HepG2 (cell line): Measurements from ENCODE around the gene PODXL2. TPM values are rescaled to one million over a fixed set of nuclear protein-coding genes. Genes with fewer than 3 reads are reported as not detected.

Source experiments
- ATAC-seq: fragments of 200-7000 bp; cut with Tn5 transposase; 3 replicates; pipeline ENCODE4 v1.9.1; 2020; ENCODE audit warnings: mild to moderate bottlenecking, moderate library complexity
- BruUV-seq: library from RNA; stranded (reverse); fragments of 400-500 nt; replicated peaks from 2 replicates; lab custom pipeline; 2021; lab: Mats Ljungman, UMichigan
- CTCF ChIA-PET: fragments of 300-600 bp; formaldehyde crosslinking; extraction: SDS; loops from one replicate; lab custom pipeline; 2021; ENCODE audit warnings: low total read pairs, inconsistent platforms, low intra/inter-chr PET ratio; lab: Yijun Ruan, JAX
- POLR2A ChIA-PET: fragments of 350-600 bp; sonication (Branson Sonifier 250); formaldehyde crosslinking; loops from one replicate; lab custom pipeline; 2020; ENCODE audit warnings: antibody characterized with exemption, inconsistent platforms; lab: Yijun Ruan, JAX
- DNase-seq: peaks from one replicate; pipeline ENCODE4 v3.0.0-alpha.2; 2015; ENCODE audit warnings: low spot score
- FAIRE-seq: peaks from 3 replicates; lab custom pipeline; 2011; peaks lifted over from hg19 to GRCh38; lab: Jason Lieb, UNC
- H2AFZ ChIP-seq: one replicate; pipeline ENCODE4 v1.6.1; 2011; ENCODE audit warnings: low read length, inconsistent platforms
- H3K27ac ChIP-seq: fragments of 300-600 bp; 3 replicates; pipeline ENCODE4 v1.8.0; 2011; ENCODE audit warnings: mixed run types, mild to moderate bottlenecking, mixed read lengths, low read length, inconsistent platforms; ENCODE audit not compliant: insufficient read depth; ENCODE audit errors: extremely low read length
- H3K27me3 ChIP-seq, 2 experiments: fragments of 200-600 bp in 1 of 2; 2 replicates in 1 of 2; 3 replicates in 1 of 2; pipeline versions ENCODE4 v1.6.0 to v1.8.0; 2011; ENCODE audit warnings: low read length in 2 of 2, mild to moderate bottlenecking in 2 of 2, moderate library complexity in 2 of 2, inconsistent platforms in 1 of 2; ENCODE audit not compliant: insufficient read depth in 2 of 2, control insufficient read depth in 1 of 2
- H3K36me3 ChIP-seq, 2 experiments: fragments of 200-600 bp in 1 of 2; replicated peaks in 1 of 2; 2 replicates in 1 of 2; 3 replicates in 1 of 2; pipeline versions ENCODE4 v1.5.1 to v1.8.0; 2011; ENCODE audit warnings: low read length in 2 of 2, inconsistent platforms in 1 of 2; ENCODE audit not compliant: insufficient read depth in 2 of 2, control insufficient read depth in 1 of 2
- H3K4me1 ChIP-seq: 2 replicates; pipeline ENCODE4 v1.5.1; 2012; ENCODE audit warnings: low read length, inconsistent platforms; ENCODE audit not compliant: insufficient read depth
- H3K4me2 ChIP-seq: 2 replicates; pipeline ENCODE4 v1.6.0; 2011; ENCODE audit warnings: low read depth, low read length, inconsistent platforms
- H3K4me3 ChIP-seq, 3 experiments: fragments of 200-600 bp in 1 of 3; sonication (generic), shearing (Covaris generic) in 1 of 3; replicated peaks in 1 of 3; 2 replicates each; pipeline ENCODE4 v1.5.1; 2011 to 2016; ENCODE audit warnings: low read length in 3 of 3, inconsistent platforms in 2 of 3, low read depth in 2 of 3, mild to moderate bottlenecking in 2 of 3, control low read depth in 1 of 3, mixed read lengths in 1 of 3; ENCODE audit not compliant: insufficient read depth in 1 of 3
- H3K79me2 ChIP-seq: one replicate; pipeline ENCODE4 v1.6.1; 2011; ENCODE audit warnings: low read length, inconsistent platforms; ENCODE audit not compliant: insufficient read depth
- H3K9ac ChIP-seq: 2 replicates; pipeline ENCODE4 v1.6.0; 2011; ENCODE audit warnings: mild to moderate bottlenecking, low read depth, low read length, inconsistent platforms; ENCODE audit not compliant: insufficient read depth
- H3K9me3 ChIP-seq: 2 replicates; pipeline ENCODE4 v1.5.1; 2012; ENCODE audit warnings: mild to moderate bottlenecking, low read length
- H4K20me1 ChIP-seq: 2 replicates; pipeline ENCODE4 v1.6.0; 2011; ENCODE audit warnings: inconsistent platforms, mild to moderate bottlenecking, low read length, moderate library complexity; ENCODE audit not compliant: insufficient read depth
- BHLHE40 ChIP-seq: IDR thresholded peaks from 2 replicates; pipeline ENCODE4 v1.6.1; 2011; ENCODE audit warnings: low read length, improper control_type of control experiment
- CBX5 ChIP-seq: sonication (generic); formaldehyde crosslinking; IDR thresholded peaks from 2 replicates; pipeline ENCODE4 v1.4.0; 2020; ENCODE audit warnings: missing genetic modification reagents, borderline replicate concordance
- HNF4A ChIP-seq: sonication (generic); formaldehyde crosslinking; IDR thresholded peaks from 2 replicates; pipeline ENCODE4 v1.4.0; 2020; ENCODE audit warnings: missing genetic modification reagents
- HOMEZ ChIP-seq: IDR thresholded peaks from 2 replicates; pipeline ENCODE4 v1.6.1; 2016; ENCODE audit warnings: low read depth
- IRX3 ChIP-seq: sonication (generic); formaldehyde crosslinking; IDR thresholded peaks from 2 replicates; pipeline ENCODE4 v1.8.1; 2023; ENCODE audit warnings: mild to moderate bottlenecking, low read depth, missing genetic modification reagents, borderline replicate concordance
- MED13 ChIP-seq: sonication (generic); formaldehyde crosslinking; IDR thresholded peaks from 2 replicates; pipeline ENCODE4 v1.5.0; 2020; ENCODE audit warnings: missing genetic modification reagents
- NFE2L1 ChIP-seq: sonication (generic); formaldehyde crosslinking; IDR thresholded peaks from 2 replicates; pipeline ENCODE4 v1.4.0; 2020; ENCODE audit warnings: missing genetic modification reagents, mild to moderate bottlenecking, borderline replicate concordance
- NR2F6 ChIP-seq, 2 experiments: IDR thresholded peaks; 2 replicates each; pipeline ENCODE4 v1.6.1; 2016; ENCODE audit warnings: antibody characterized with exemption in 1 of 2, mild to moderate bottlenecking in 1 of 2
- RAD21 ChIP-seq: fragments of 450-650 bp; formaldehyde crosslinking; IDR thresholded peaks from 2 replicates; pipeline ENCODE4 v1.5.0; 2020; ENCODE audit warnings: mild to moderate bottlenecking
- SP2 ChIP-seq: sonication (generic); formaldehyde crosslinking; IDR thresholded peaks from 2 replicates; pipeline ENCODE4 v1.5.1; 2020; ENCODE audit warnings: mild to moderate bottlenecking, missing genetic modification reagents
- TFDP2 ChIP-seq: sonication (generic); formaldehyde crosslinking; IDR thresholded peaks from 2 replicates; pipeline ENCODE4 v1.4.0; 2020; ENCODE audit warnings: missing genetic modification reagents
- TFE3 ChIP-seq: IDR thresholded peaks from 2 replicates; pipeline ENCODE4 v1.6.1; 2016
- ZNF10 ChIP-seq: sonication (generic); formaldehyde crosslinking; IDR thresholded peaks from 2 replicates; pipeline ENCODE4 v1.4.0; 2020; ENCODE audit warnings: mild to moderate bottlenecking, low read depth, missing genetic modification reagents, borderline replicate concordance
- ZNF160 ChIP-seq: sonication (generic); formaldehyde crosslinking; IDR thresholded peaks from 2 replicates; pipeline ENCODE4 v1.8.0; 2022; ENCODE audit warnings: mild to moderate bottlenecking, inconsistent platforms, missing genetic modification reagents
- ZNF232 ChIP-seq: sonication (generic); formaldehyde crosslinking; IDR thresholded peaks from 2 replicates; pipeline ENCODE4 v1.4.0; 2020; ENCODE audit warnings: missing genetic modification reagents, borderline replicate concordance
- ZNF317 ChIP-seq: sonication (generic); formaldehyde crosslinking; IDR thresholded peaks from 2 replicates; pipeline ENCODE4 v1.5.0; 2020; ENCODE audit warnings: mild to moderate bottlenecking, missing genetic modification reagents
- ZNF674 ChIP-seq: sonication (generic); formaldehyde crosslinking; IDR thresholded peaks from 2 replicates; pipeline ENCODE4 v1.5.0; 2020; ENCODE audit warnings: low read depth, mild to moderate bottlenecking, missing genetic modification reagents
- ZNF770 ChIP-seq: sonication (generic); formaldehyde crosslinking; IDR thresholded peaks from 2 replicates; pipeline ENCODE4 v1.5.0; 2020; ENCODE audit warnings: mild to moderate bottlenecking, missing genetic modification reagents
- WGBS: methylation state at CpG from one replicate; pipeline ENCODE4 v1.1.6; 2017; ENCODE audit warnings: low lambda C conversion rate; 5-methylcytosine and 5-hydroxymethylcytosine counted together
- in situ Hi-C: cut with HindIII; loops from 2 replicates; pipeline ENCODE4 v1.10.0; 2017; ENCODE audit warnings: low pct_unique_long_range_greater_than_20kb; ENCODE audit not compliant: extremely low pct_ligation_motif_present
- intact Hi-C: fragments of 100-400 bp; cut with micrococcal nuclease; formaldehyde crosslinking; loops from one replicate; pipeline ENCODE4 v1.10.0; 2022; ENCODE audit not compliant: unreplicated experiment
- polyA plus RNA-seq, 8 experiments: library from polyadenylated mRNA; depleted of rRNA in 3 of 8; stranded (reverse) in 7 of 8; unstranded in 1 of 8; fragments of >200 nt; fragmentation: Illumina TruSeq in 4 of 8; extraction: Trizol in 4 of 8; gene quantifications; 2 replicates each; pipeline versions ENCODE4 v1.2.1 to v1.2.3, GENCODE V29; 2011 to 2016; ENCODE audit warnings: low read depth in 4 of 8, missing spikeins in 1 of 8, mixed read lengths in 1 of 8; ENCODE audit not compliant: insufficient read depth in 1 of 8
- total RNA-seq, 5 experiments: library from RNA; depleted of rRNA; stranded (reverse); fragments of >200 nt; fragmentation: Illumina TruSeq; extraction: Trizol; gene quantifications; 2 replicates each; pipeline ENCODE4 v1.2.3, GENCODE V29; 2016; ENCODE audit warnings: low read depth in 1 of 5

PODXL2 gene
- total and polyA plus RNA-seq, 2 of the 13 experiments (the other 11 are each of a cell fraction or from before 2014, with no cell fraction given): 20.4 to 25.1 TPM

- intact Hi-C loops: no loop called here
- BruUV-seq: no TSS peak
- peak overlapping the region; percentile 91 for H3K4me2 ChIP-seq
- no peak overlapping the region for H2AFZ ChIP-seq
- peak overlapping the region; percentile 85 for H3K27ac ChIP-seq
- H3K27me3 ChIP-seq: no peaks in the 10 kb centered on the region; a peak in 1 of 5 replicates
- WGBS: 3% methylated on average over 4 of the region's 12 CpGs
- ChIA-PET CTCF (no interaction called here), POLR2A (interaction anchor here (1.4 kb wide), 1 partner anchor 9 kb away, joined by 15 read pairs; the partner anchor contains the start of gene MCM2)
- H3K79me2 ChIP-seq: peaks cover 27% of the 10 kb centered on the region
- FAIRE-seq (no peak), DNase-seq (peak; percentile 23), ATAC-seq (peak; percentile 5)
- in situ Hi-C loops: no loop called here
- H3K9ac ChIP-seq: peak overlapping the region; percentile 91
- H4K20me1 ChIP-seq: peaks cover 18% of the 10 kb centered on the region; the same call in 1 of the 2 replicates
- H3K4me1 ChIP-seq: peaks cover 35% of the 10 kb centered on the region
- peak overlapping the region; percentile 93 to 97 (median 94) for H3K4me3 ChIP-seq
- no peaks in the 10 kb centered on the region for H3K9me3 ChIP-seq
- H3K36me3 ChIP-seq: 0 out of 5 replicates have a peak, but pooled peaks cover 0 to 8% of the 10 kb centered on the region in 2 experiments
- TF ChIP-seq RAD21: no peak
- TF ChIP-seq CBX5: no peak
- no peak for TF ChIP-seq ZNF160 (CRISPR knock-in tag)
- no peak for TF ChIP-seq MED13
- TF ChIP-seq ZNF232: no peak
- no peak for TF ChIP-seq NFE2L1
- 0 out of 2 replicates have a peak, but pooled peaks have one; percentile 9 for TF ChIP-seq TFDP2 (CRISPR knock-in tag)
- peak; percentile 12; the same call in 1 of the 2 replicates for TF ChIP-seq HNF4A (CRISPR knock-in tag)
- no peak for TF ChIP-seq HOMEZ (CRISPR knock-in tag)
- TF ChIP-seq NR2F6 (IDR thresholded peaks at IDR 0.05): peak; percentile 23; the same call in 1 of the 2 replicates
- no peak for TF ChIP-seq NR2F6 (CRISPR knock-in tag; IDR thresholded peaks at IDR 0.05)
- no peak for TF ChIP-seq BHLHE40
- TF ChIP-seq IRX3: no peak
- TF ChIP-seq SP2 (CRISPR knock-in tag): no peak
- TF ChIP-seq ZNF10: no peak
- no peak for TF ChIP-seq ZNF770 (CRISPR knock-in tag)
- no peak for TF ChIP-seq ZNF317
- no peak for TF ChIP-seq ZNF674 (CRISPR knock-in tag)
- no peak for TF ChIP-seq TFE3 (CRISPR knock-in tag)
Observed at GRCh38 chr3:127588806-127589577, 40.0 kb upstream of the PODXL2 start.
